ENCODE measurements around the gene TRPM2.

DNA sequence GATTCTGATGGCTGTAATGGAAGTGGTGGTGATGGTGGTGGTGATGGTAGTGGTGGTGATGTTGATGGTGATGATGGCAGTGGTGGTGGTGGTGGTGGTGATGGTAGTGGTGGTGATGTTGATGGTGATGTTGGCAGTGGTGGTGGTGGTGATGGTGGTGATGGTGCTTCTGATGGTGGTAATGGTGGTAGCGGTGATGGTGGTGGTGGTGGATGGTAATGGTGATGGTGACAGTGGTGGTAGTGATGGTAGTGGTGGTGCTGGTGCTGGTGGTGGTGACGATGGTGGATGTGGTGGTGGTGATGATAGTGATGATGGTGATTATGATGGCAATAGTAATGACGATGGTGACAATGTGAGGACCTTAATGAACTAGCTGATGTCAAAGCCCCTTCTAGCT is 66.3 kb downstream of the TRPM2 start:
- TF ChIP-seq CTCF (IDR thresholded peaks at IDR 0.05): no peak
- no peak for TF ChIP-seq POLR2A (IDR thresholded peaks at IDR 0.05)
- no peak for TF ChIP-seq POLR2AphosphoS5 (IDR thresholded peaks at IDR 0.05)
- TF ChIP-seq EP300 (IDR thresholded peaks at IDR 0.05): no peak

Data from stomach (tissue), 4 donors.